Kidney epithelial cell (primary cell): ENCODE measurements around the gene DNMT3B. TPM values are rescaled to one million over a fixed set of nuclear protein-coding genes. Genes with fewer than 3 reads are reported as not detected.

Experiments used
- DNase-seq: peaks from one replicate; pipeline ENCODE4 v3.0.0-alpha.2; 2010; ENCODE audit warnings: low read depth
- H3K27me3 ChIP-seq: 2 replicates; pipeline ENCODE4 v1.6.0; 2011; ENCODE audit warnings: low read length; ENCODE audit not compliant: control insufficient read depth, insufficient read depth
- H3K36me3 ChIP-seq: 2 replicates; pipeline ENCODE4 v1.5.1; 2011; ENCODE audit warnings: low read length; ENCODE audit not compliant: control insufficient read depth, insufficient read depth
- H3K4me3 ChIP-seq: 2 replicates; pipeline ENCODE4 v1.5.1; 2011; ENCODE audit warnings: low read depth, mild to moderate bottlenecking, control low read depth, low read length
- total RNA-seq: library from RNA; depleted of rRNA; stranded (reverse); fragments of >200 nt; gene quantifications from 2 replicates; pipeline ENCODE4 v1.2.3, GENCODE V29; 2015
- TF ChIP-seq, protein P1 (sequence below): IDR thresholded peaks from 2 replicates; pipeline ENCODE4 v1.5.1; 2011; ENCODE audit warnings: mild to moderate bottlenecking, moderate library complexity, low read length, control low read depth, inconsistent platforms; ENCODE audit not compliant: insufficient read depth, poor library complexity, severe bottlenecking

Gene DNMT3B
- total RNA-seq, 1 donor from 2014 or later, result 9.0 TPM

DNA sequence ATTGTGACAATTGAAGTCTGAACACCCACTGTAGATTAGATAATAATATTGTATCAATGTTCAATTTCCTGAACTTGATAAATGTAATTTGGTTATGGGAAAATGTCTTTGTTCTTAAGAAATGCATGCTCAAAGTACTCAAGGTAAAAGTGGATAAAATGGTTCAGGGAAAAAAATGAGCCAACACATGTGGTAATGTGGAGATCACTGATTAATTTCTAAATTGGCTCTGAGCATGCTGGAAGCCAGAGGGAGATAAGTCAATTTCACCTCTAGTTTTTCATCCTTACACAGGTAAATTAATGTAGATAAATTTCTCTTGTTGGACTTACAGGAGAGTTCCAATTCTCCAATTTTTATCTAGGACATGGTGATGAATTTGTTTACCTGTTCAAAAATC is 10.9 kb upstream of the DNMT3B start:
- H3K4me3 ChIP-seq, result no peak overlapping the region
- no peaks in the 10 kb centered on the region for H3K27me3 ChIP-seq
- H3K36me3 ChIP-seq, result no peaks in the 10 kb centered on the region
- TF ChIP-seq, protein P1, sequence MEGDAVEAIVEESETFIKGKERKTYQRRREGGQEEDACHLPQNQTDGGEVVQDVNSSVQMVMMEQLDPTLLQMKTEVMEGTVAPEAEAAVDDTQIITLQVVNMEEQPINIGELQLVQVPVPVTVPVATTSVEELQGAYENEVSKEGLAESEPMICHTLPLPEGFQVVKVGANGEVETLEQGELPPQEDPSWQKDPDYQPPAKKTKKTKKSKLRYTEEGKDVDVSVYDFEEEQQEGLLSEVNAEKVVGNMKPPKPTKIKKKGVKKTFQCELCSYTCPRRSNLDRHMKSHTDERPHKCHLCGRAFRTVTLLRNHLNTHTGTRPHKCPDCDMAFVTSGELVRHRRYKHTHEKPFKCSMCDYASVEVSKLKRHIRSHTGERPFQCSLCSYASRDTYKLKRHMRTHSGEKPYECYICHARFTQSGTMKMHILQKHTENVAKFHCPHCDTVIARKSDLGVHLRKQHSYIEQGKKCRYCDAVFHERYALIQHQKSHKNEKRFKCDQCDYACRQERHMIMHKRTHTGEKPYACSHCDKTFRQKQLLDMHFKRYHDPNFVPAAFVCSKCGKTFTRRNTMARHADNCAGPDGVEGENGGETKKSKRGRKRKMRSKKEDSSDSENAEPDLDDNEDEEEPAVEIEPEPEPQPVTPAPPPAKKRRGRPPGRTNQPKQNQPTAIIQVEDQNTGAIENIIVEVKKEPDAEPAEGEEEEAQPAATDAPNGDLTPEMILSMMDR, result no peak
- no peak for DNase-seq

DNA sequence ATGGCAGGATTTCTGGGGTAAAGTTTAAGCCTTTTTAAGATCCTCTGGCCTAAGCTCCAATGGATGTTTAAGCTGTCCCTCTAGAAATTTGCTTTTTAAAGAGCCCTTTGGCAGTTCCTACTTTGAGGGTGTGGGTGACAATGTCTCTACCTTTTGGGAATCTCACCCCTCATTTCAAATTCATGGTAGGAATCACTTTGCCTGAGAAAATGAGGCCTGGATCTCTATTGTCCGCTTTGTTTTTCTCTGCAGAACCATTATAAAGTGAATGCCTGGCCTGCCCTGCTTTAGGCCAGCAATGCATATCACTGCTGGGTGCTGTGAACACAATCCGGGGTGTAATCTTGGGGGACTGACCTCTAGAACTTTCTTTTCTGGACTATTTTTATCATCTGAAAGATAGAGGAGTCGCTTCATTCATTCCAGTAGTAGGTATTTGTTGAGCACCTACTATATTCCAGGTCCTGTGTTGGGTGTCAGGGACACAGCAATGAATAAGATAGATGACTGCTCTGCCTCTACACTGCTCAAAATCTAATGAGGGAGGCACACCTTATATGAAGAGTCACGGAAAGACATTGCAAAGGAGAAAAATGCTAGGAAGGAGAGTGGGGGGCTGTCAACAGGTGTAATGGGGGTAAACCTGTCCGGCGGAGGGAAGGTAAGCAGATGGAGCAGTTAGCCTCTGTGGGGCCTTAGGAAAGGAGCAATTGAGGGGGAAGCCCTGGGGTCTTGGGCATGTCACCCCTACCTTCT is 10.3 kb upstream of the DNMT3B start:
- Histone ChIP-seq H3K36me3 (no peaks in the 10 kb centered on the region), H3K4me3 (no peak overlapping the region), H3K27me3 (no peaks in the 10 kb centered on the region)
- TF ChIP-seq, protein P1, result no peak
- DNase-seq, result no peak

DNA sequence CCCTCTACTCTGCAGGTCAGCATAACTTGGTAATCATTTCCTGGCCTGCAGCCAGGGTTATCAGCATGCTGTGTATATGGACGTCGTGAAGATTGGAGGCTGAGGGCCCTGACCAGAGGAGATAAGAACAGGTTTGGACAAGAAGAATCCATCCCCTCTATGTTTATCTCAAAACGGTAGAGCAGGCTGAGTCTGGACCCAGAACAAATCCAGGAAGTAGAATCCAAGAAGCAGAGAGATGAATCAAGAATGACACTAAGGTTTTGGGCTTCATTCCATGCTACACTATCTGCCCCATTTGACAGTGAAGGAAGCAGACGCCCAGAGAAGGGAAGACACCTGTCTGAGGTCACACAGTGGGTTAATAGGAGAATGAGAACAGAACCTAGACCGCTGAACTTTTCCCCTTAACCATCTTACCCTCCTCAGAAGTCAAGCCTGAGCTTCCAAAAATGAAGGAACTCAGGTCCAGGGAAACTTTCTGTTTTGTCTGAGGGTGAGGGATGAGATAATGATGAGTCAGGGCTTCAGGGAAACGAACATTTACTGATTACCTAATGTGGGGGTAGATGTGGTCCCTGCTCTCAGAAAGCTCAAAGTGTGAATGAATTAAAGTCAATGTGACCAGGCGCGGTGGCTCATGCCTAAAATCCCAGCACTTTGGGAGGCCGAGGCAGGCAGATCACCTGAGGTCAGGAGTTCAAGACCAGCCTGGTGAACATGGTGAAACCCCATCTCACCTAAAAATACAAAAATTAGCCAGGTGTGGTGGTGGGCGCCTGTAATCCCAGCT is 9.5 kb upstream of the DNMT3B start:
- TF ChIP-seq, protein P1, result no peak
- peak; percentile 71 for DNase-seq
- Histone ChIP-seq H3K27me3 (no peaks in the 10 kb centered on the region), H3K4me3 (no peak overlapping the region), H3K36me3 (no peaks in the 10 kb centered on the region)

DNA sequence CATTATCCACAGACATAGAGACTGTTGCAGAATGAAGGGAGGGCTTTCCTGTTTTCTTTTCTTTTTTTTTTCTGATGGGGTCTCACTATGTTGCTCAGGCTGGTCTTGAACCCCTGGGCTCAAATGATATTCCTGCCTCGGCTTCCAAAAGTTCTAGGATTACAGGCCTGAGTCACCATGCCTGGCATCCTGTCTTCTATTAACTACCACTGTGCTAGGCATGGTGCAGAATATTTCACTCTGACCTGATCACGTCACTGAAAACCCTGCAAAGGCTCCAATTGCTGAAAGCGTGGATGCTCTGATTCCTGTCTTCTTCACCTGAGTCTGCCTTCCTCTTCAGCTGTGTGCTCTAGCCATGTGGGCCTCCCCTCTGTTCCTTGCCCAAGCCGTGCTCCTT is 8.5 kb upstream of the DNMT3B start:
- DNase-seq, result no peak
- TF ChIP-seq, protein P1, result no peak
- H3K36me3 ChIP-seq, result no peaks in the 10 kb centered on the region
- H3K27me3 ChIP-seq, result no peaks in the 10 kb centered on the region
- H3K4me3 ChIP-seq, result no peak overlapping the region

DNA sequence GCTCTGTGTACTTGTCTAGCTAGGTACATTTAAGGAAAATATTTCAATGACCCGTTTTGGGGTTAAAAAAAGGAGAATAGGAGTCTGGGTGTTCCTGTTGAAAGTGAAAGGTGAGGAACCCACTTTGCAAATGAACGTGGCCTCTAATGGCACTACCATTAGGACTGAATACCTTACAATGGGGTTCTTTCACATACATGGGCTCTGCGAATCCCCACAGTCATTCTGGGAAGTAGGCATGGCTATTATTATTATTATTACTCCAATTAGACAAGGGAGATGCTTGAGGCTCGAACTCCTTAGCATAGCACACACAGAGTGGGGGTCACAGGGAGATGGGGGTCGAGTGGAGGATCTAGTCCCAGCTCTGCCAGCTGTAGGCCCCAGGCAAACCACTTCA is 6.0 kb upstream of the DNMT3B start:
- DNase-seq, result no peak
- no peak overlapping the region for H3K4me3 ChIP-seq
- no peaks in the 10 kb centered on the region for H3K27me3 ChIP-seq
- no peaks in the 10 kb centered on the region for H3K36me3 ChIP-seq
- TF ChIP-seq, protein P1, result no peak

DNA sequence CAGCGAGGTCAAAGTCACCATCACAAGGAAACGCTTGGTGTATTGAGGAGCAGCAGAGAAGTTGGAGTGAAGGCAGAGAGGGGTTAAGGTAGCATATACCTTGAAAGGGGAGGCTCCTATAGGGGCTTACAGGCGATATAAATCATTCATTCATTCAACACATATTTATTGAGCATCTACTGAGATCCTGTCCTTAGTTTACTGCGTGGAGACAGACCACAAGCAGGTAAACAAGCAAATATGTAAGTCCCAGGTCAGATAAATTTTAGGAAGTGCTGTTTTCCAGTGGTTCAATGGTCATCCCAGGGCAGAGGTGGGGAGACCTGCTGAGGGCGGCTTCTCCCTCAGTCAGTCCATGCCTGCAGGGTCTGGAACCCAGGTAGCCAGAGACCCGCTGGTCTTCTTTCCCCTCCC is 761 bp upstream of the DNMT3B start:
- TF ChIP-seq, protein P1, result no peak
- H3K36me3 ChIP-seq, result no peaks in the 10 kb centered on the region
- no peak for DNase-seq
- no peaks in the 10 kb centered on the region for H3K27me3 ChIP-seq
- H3K4me3 ChIP-seq, result no peak overlapping the region
